Measurements from ENCODE around the gene MPG. TPM values are rescaled to one million over a fixed set of nuclear protein-coding genes. Genes with fewer than 3 reads are reported as not detected.
A peak's percentile ranks its signal among the peaks of the same experiment; 100 is the strongest.

The MPG gene
- total RNA-seq, 1 experiment from 2014 or later: 41.1 TPM

DNA sequence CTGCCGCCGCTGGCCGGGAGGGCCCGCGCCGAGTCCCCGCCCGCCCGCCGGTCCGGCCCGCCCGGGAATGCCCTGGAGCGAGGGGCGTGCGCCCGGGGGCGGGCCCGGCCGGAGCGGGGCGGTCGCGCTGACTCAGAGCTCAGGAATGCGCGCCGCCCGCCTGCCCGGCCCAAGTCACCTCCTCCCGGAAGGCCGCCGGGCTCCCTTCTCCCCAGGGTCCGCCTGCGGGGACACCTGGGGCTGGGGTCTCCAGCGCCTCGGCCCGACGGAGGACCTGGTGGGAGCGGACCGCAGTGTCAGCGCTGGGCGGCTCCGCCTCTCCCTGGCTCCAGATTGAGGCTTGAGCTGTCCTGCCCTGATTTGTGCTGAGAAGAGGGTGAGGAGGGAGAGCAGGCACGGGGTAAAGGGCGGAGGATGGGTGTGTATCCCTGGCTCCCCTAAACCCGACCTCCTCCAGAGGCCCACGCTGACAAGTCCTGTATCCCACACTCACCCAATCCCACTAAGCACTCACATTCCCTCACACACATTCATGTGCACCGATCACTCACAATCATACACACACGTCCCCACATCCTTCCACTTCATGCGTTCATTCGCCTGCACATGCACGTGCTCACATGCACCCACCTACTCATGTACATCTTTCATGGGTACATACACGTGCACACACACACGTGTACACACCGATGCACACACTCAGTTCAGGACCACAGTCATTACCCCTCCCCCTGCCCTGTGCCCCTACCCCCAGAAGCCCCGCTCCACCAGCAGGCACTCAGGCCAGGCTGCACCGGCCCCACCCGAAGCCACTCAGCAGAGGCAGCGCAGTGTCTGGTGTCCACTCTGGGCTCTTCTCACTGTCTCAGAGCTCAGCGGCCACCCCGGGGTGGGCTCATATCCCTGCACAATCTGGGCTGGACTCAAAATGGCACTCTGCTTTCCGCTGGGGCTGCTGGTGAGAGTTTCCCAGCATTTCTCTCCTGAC is 5.2 kb upstream of the MPG start, which contains the start of gene RHBDF1:
Gene RHBDF1, minus strand, starts transcription at position 71 of the 988 bp plus-strand sequence. CDS start 7,616 bp downstream, outside the sequence.
- intact Hi-C loops (cut with micrococcal nuclease; ENCODE audit: unreplicated experiment): no loop called here
- Mint-ChIP-seq H3K4me3 (ENCODE audit: unreplicated experiment) (peak within 1 kb of the TSS; percentile 88), H3K27me3 (ENCODE audit: insufficient read depth, unreplicated experiment) (no peaks in the 10 kb centered on the region), H3K9me3 (ENCODE audit: unreplicated experiment) (no peaks in the 10 kb centered on the region), H3K27ac (ENCODE audit: unreplicated experiment) (peak within 1 kb of the TSS; percentile 98), H3K4me1 (ENCODE audit: low read depth, unreplicated experiment) (peaks cover 7% of the 10 kb centered on the region), H3K36me3 (ENCODE audit: insufficient read depth, unreplicated experiment) (peaks cover 19% of the 10 kb centered on the region)
- H3K4me3 ChIP-seq (ENCODE audit: low read depth, low read length): peak within 1 kb of the TSS; percentile 58
- TSS peak; percentile 59 for BruUV-seq (replicated peaks)
- ChIA-PET POLR2A (interaction anchor here (0.9 to 1.6 kb wide), 3 partner anchors 20 to 454 kb away, joined by 3 to 14 read pairs (median 5); partner anchors contain the start of genes POLR3K and SNRNP25), CTCF (interaction anchor here (0.7 to 1.9 kb wide), 4 partner anchors 24 to 109 kb away, joined by 3 to 10 read pairs (median 6); no protein-coding TSS in a partner anchor)
- H3K9me3 ChIP-seq: no peaks in the 10 kb centered on the region
- no peak for TF ChIP-seq CTCF (IDR thresholded peaks at IDR 0.05; ENCODE audit: insufficient read depth in 1 of 2, low read depth in 1 of 2, low read length in 1 of 2, severe bottlenecking in 1 of 2, unreplicated experiment in 1 of 2)
- no peaks in the 10 kb centered on the region; the same call in 1 of the 2 replicates for H3K36me3 ChIP-seq (ENCODE audit: control insufficient read depth, insufficient read depth, low read length)
- peaks cover 41% of the 10 kb centered on the region for H3K4me1 ChIP-seq
- no peaks in the 10 kb centered on the region for H3K27me3 ChIP-seq (replicated peaks; ENCODE audit: control insufficient read depth, insufficient read depth, low read length)
- DNase-seq: peak; percentile 61 to 80

GRCh38 chr16:74051-74746 is 3.8 kb upstream of the MPG start:
- CTCF ChIA-PET: interaction anchor here (0.8 kb wide), 1 partner anchor 21 kb away, joined by 3 read pairs; the partner anchor contains the start of genes POLR3K and SNRNP25
- H3K27me3 Mint-ChIP-seq (ENCODE audit: insufficient read depth, unreplicated experiment): no peaks in the 10 kb centered on the region
- peaks cover 41% of the 10 kb centered on the region for H3K4me1 ChIP-seq
- H3K36me3 Mint-ChIP-seq (ENCODE audit: insufficient read depth, unreplicated experiment): peaks cover 19% of the 10 kb centered on the region
- H3K27ac Mint-ChIP-seq (ENCODE audit: unreplicated experiment): no peak overlapping the region
- no peaks in the 10 kb centered on the region for H3K36me3 ChIP-seq (ENCODE audit: control insufficient read depth, insufficient read depth, low read length)
- H3K4me1 Mint-ChIP-seq (ENCODE audit: low read depth, unreplicated experiment): peaks cover 7% of the 10 kb centered on the region
- no peak for DNase-seq
- no TSS peak for BruUV-seq (replicated peaks)
- no peak overlapping the region for H3K4me3 ChIP-seq (ENCODE audit: low read depth, low read length)
- no peaks in the 10 kb centered on the region for H3K9me3 Mint-ChIP-seq (ENCODE audit: unreplicated experiment)
- H3K4me3 Mint-ChIP-seq (ENCODE audit: unreplicated experiment): peak overlapping the region; percentile 88
- H3K9me3 ChIP-seq: no peaks in the 10 kb centered on the region
- no peak for TF ChIP-seq CTCF (IDR thresholded peaks at IDR 0.05; ENCODE audit: insufficient read depth in 1 of 2, low read depth in 1 of 2, low read length in 1 of 2, severe bottlenecking in 1 of 2, unreplicated experiment in 1 of 2)
- POLR2A ChIA-PET: no interaction called here
- intact Hi-C loops (cut with micrococcal nuclease; ENCODE audit: unreplicated experiment): no loop called here
- H3K27me3 ChIP-seq (replicated peaks; ENCODE audit: control insufficient read depth, insufficient read depth, low read length): no peaks in the 10 kb centered on the region
